HEK293T (cell line): ENCODE results near the gene FAP.

Experiments
- ARNT ChIP-seq: fragments of 450-650 bp; IDR thresholded peaks from 2 replicates; pipeline ENCODE4 v1.6.1; 2017; ENCODE audit warnings: mild to moderate bottlenecking
- BHLHE40 ChIP-seq: fragments of 450-650 bp; IDR thresholded peaks from 2 replicates; pipeline ENCODE4 v1.6.1; 2016; ENCODE audit warnings: mild to moderate bottlenecking, moderate library complexity, borderline replicate concordance
- ELF4 ChIP-seq: fragments of 450-650 bp; IDR thresholded peaks from 2 replicates; pipeline ENCODE4 v1.6.1; 2017; ENCODE audit warnings: antibody characterized with exemption
- FOXA1 ChIP-seq: fragments of 450-650 bp; IDR thresholded peaks from 2 replicates; pipeline ENCODE4 v1.6.1; 2016; ENCODE audit warnings: mild to moderate bottlenecking
- FOXK2 ChIP-seq: fragments of 450-650 bp; IDR thresholded peaks from 2 replicates; pipeline ENCODE4 v1.6.1; 2016; ENCODE audit warnings: mild to moderate bottlenecking
- FOXM1 ChIP-seq: fragments of 450-650 bp; IDR thresholded peaks from 2 replicates; pipeline ENCODE4 v1.6.1; 2017; ENCODE audit warnings: mild to moderate bottlenecking, borderline replicate concordance
- L3MBTL2 ChIP-seq: fragments of 450-650 bp; conservative IDR thresholded peaks from 2 replicates; pipeline ENCODE4 v1.6.1; 2016; ENCODE audit warnings: mild to moderate bottlenecking
- LEF1 ChIP-seq: fragments of 450-650 bp; IDR thresholded peaks from 2 replicates; pipeline ENCODE4 v1.6.1; 2017; ENCODE audit warnings: mild to moderate bottlenecking, borderline replicate concordance
- NFRKB ChIP-seq: fragments of 450-650 bp; IDR thresholded peaks from 2 replicates; pipeline ENCODE4 v1.6.1; 2016; ENCODE audit warnings: mild to moderate bottlenecking, moderate library complexity
- PKNOX1 ChIP-seq: fragments of 450-650 bp; IDR thresholded peaks from 2 replicates; pipeline ENCODE4 v1.6.1; 2016
- SP1 ChIP-seq: fragments of 450-650 bp; IDR thresholded peaks from 2 replicates; pipeline ENCODE4 v1.6.1; 2017
- TARDBP ChIP-seq: fragments of 450-650 bp; IDR thresholded peaks from 2 replicates; pipeline ENCODE4 v1.6.1; 2016
- ZNF384 ChIP-seq: fragments of 450-650 bp; IDR thresholded peaks from 2 replicates; pipeline ENCODE4 v1.6.1; 2016

- TF ChIP-seq FOXA1, result no peak
- no peak for TF ChIP-seq FOXM1
- TF ChIP-seq ELF4, result no peak
- TF ChIP-seq SP1, result no peak
- no peak for TF ChIP-seq BHLHE40
- TF ChIP-seq FOXK2, result no peak
- no peak for TF ChIP-seq NFRKB
- no peak for TF ChIP-seq TARDBP
- no peak for TF ChIP-seq ARNT
- no peak for TF ChIP-seq LEF1
- no peak for TF ChIP-seq L3MBTL2
- TF ChIP-seq PKNOX1, result no peak
- TF ChIP-seq ZNF384, result no peak
Observed at GRCh38 chr2:162258169-162258568, 14.9 kb upstream of the FAP start.
